PC-3 (cell line): Measurements from ENCODE around the gene METAP1D.

Experiments used
- EZH2phosphoT487 ChIP-seq: fragments of 300-600 bp; sonication (generic); IDR thresholded peaks from 2 replicates; pipeline ENCODE4 v1.6.1; 2018; ENCODE audit warnings: mild to moderate bottlenecking, antibody characterized with exemption, low read length, borderline replicate concordance
- TF ChIP-seq, protein P1 (sequence below): fragments of 300-600 bp; sonication (generic); conservative IDR thresholded peaks from 2 replicates; pipeline ENCODE4 v1.5.1; 2017; ENCODE audit warnings: antibody characterized with exemption, low read depth, mild to moderate bottlenecking, low read length

DNA sequence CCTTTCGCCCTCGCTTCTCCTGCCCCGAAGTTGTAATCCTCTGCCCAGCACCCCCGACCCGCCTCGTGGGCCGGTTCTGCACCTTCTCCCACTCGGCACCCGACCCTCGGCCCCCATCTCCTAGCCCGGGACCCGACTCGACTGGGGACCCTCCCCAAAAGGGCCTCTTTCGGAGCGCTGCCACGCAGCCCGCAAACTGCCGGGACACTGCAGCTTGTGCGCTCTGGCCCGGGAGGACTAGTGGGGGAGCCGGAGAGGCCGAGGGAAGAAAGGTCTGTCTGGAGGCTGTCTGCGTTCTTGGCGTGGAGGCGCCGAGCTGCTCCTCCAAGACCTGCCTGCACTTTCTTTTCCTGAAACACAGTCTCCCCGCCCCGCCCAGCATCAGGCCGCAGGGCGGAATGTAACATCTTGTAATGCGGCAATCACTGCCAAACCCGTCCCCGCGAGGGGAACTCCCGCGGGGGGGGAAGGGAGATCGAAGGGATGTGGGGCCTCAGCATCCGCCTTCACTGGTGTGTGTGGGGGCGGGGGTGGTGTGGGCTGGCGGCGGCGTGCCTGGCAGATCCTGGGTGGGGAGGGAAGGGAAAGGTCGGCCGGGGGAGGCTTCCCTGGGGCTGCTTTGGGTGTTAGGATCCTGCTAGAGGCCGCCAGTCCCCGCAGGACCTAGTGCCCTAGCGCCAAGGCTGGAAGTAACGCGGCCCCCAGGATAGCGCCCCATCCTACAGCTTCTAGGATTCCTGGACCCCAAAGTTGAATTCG is 95.6 kb downstream of the METAP1D start:
- TF ChIP-seq, protein P1, sequence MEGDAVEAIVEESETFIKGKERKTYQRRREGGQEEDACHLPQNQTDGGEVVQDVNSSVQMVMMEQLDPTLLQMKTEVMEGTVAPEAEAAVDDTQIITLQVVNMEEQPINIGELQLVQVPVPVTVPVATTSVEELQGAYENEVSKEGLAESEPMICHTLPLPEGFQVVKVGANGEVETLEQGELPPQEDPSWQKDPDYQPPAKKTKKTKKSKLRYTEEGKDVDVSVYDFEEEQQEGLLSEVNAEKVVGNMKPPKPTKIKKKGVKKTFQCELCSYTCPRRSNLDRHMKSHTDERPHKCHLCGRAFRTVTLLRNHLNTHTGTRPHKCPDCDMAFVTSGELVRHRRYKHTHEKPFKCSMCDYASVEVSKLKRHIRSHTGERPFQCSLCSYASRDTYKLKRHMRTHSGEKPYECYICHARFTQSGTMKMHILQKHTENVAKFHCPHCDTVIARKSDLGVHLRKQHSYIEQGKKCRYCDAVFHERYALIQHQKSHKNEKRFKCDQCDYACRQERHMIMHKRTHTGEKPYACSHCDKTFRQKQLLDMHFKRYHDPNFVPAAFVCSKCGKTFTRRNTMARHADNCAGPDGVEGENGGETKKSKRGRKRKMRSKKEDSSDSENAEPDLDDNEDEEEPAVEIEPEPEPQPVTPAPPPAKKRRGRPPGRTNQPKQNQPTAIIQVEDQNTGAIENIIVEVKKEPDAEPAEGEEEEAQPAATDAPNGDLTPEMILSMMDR: no peak
- TF ChIP-seq EZH2phosphoT487: no peak
